HG03196 (cell line): ENCODE data around the gene TRIM47.

ENCODE experiments used
- ATAC-seq: cut with Tn5 transposase; IDR thresholded peaks from one replicate; pipeline ENCODE4 v1.9.1; 2021; ENCODE audit not compliant: unreplicated experiment

Gene TRIM47

DNA sequence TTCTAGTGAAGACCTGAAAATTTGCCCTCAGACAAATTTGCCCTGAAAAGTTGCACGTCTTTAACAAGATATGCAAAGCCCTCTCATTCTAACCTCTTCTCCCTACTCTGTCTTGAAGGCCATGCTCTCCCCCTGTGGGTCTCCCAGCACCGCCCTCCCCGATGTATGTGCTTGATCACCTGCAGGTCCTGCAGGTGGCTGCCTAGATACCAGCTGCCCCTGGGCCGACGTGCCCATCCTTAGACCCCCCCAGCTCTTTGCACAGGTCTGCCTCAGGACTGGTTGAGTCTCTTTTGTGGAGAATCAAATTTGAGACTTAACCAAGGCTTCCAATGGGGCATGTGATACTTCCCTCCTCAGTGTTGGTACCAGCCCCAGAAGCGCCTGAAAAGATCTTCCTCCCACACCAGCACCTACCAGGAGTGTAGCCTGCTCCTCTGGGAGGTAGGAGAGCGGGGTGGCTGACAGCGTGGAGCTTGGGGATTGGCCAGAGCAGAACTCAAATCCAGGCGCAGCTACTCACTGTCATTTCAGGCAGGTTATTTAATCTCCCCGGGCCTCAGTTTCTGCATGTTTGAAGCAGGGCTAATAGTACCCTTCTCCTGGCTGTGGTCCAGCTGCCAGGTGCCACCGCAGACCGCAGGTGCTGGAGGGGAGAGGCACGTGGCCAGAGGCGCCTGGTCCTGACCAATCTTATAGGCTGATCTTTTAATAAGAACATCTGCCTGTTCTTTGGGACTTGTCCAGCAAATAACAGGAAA, 30.9 kb upstream of the TRIM47 start:
- no peak for ATAC-seq

DNA sequence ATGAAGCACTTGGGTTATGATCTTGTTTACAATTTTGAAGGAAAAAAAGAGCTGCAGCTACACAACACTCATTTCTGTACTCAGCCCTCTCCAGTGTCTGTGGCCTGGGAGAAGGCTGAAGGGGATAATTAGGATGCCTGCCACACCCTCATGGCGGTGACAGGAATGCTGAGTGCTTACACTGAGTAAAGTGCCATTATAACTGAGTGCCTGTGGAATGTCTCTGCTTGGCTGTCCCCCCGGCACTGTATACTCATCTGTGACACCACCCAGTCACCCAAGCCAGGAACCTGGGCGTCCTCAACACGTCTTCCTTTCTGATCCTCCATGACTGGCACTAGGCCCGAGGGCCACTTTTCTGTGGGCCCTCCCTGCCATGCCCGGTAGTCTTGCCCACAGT, 29.8 kb upstream of the TRIM47 start:
- no peak for ATAC-seq

DNA sequence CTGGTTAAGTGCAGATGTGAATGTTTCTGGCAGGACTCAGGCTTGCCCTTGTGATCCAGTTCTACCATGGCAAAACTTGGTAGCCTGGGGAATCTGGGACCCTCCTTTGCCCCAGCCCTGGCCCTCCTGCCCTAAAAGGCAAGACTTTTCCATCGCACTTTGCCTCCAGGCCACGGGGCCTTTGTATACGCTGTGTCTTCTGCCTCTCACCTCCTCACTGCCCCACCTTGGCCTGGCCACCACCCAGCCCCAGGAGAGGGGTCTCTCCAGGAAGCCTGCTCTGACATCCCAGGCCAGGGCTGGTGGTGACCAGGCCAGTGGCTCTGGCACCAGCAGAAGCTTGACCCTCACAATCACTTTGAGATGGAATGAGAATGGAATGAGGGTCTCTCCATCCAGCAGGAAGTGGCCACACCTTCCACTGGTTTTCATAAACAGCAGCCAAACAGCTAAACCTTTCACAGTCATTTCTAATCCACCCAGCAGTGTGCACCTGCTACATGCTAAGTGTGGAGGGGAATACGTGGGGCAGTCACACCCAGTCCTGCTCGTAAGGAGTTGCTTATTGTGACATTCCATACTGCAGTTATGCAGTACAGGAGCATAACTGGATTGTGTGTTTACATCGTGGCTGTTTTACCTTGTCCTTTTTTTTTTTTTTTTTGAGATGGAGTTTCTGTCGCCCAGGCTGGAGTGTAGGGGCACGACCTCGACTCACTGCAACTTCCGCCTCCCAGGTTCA, 27.9 kb upstream of the TRIM47 start:
- ATAC-seq, result no peak

DNA sequence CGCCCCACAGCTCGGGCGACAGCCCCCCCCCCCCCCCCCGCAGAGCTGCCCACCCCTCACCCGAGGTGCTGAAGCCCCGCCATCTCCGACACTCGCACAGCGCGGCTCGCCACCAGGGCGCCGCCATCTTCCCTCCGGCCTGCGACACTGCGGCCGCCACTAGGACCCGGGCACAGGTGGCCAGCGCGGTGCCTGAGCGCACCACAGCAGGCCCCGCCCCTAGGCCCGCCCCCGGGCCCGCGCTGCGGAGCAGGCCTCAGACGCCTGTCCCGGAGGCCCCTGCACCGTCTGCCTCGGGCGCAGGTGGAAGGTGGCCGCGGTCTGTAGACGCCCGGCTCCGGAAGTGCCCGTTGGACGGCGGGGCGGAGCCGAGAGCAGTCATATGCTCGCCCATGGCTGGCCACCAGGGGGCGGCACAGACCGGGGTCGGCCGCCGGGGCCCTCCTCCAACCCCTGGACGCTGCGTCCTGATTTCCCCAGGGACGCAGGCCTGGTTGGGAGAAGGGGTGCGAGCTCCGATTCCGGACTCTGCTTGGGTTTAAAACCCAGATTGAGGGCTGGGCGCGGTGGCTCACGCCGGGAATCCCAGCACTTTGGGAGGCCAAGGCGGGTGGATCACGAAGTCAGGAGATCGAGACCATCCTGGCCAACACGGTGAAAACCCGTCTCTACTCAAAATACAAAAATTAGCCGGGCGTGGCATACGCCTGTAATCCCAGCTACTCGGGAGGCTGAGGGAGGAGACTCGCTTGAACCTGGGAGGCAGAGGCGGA, 26.6 kb upstream of the TRIM47 start, which contains the start of gene MRPL38:
Gene MRPL38, minus strand, starts transcription at position 136 of the 773 bp plus-strand sequence. Its CDS starts 9 bp downstream, at position 127.
- ATAC-seq, result peak; percentile 92

DNA sequence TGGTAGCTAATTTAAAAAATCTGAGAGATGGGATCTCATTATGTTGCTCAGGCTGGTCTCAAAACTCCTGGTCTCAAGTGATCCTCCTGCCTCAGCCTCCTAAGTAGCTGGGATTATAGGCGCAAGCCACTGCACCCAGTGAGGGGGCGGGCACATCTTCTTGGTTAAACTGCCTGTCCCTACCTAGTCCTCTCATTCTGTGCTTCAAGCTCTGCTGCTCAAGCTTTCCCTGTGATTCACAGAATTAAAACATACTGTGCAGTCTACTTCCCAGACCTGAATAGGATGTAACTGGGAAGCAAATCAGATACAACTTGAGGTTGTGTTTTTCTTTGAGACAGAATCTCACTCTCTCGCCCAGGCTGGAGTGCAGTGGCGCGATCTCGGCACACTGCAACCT, 24.0 kb upstream of the TRIM47 start:
- no peak for ATAC-seq

DNA sequence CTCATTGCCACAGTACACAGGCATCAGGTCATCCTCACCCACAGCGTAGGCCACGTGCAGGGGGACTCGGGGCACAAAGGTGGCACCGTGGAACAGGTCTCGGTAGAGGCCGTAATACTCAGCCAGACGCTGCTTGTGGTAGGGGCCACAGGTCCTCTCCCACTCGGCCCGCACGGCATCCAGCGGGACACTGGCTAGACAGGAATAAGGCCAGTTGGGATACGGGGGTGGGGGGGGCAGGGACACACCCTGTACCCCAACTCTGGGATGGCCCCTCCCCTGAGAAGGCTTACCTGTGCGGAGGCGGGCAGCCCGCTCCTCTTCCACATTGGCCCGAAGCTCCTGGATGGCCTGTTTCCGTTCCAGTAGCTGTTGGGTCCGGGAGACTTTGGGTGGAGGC, 23.3 kb upstream of the TRIM47 start:
- ATAC-seq, result no peak

DNA sequence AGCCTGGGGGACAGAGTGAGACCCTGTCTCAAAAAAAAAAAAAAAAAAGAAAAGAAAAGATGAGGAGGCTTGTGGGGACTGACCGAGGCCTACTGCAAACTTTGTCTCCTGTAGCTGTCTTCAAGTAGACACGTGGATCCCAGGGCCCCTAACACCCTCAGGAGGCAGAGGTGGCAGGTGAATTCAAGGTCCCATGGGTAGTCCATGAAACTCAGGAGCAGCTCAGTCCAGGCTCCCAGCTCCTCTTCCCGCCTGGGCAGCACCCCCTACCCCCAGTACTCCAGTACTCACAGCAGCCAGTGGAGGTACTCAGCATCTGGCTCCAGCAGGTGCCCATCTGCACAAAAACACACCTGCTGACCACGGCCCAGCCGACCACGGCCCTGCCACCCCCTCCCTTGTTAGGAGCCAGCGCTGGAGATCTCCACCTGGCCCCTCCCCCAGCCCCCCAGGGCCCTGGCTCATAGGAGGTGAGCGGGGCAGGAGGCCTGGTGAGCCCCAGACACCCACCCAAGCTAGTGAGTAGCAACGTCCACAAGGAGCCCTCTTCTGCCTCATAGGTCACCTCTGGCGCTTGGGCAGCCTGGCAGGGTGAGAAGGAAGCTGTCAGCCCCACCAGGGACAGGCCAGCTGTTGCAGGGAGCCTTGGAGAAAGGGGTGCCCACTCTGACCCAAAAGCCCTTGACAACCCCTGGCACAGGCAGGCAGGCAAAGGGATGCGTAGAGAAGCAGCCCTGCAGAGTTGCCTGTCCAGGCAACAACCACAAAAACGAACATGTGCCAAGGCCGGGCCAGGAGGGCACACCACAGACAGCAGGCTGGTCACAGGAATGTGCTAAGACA, 22.5 kb upstream of the TRIM47 start:
- ATAC-seq, result no peak

DNA sequence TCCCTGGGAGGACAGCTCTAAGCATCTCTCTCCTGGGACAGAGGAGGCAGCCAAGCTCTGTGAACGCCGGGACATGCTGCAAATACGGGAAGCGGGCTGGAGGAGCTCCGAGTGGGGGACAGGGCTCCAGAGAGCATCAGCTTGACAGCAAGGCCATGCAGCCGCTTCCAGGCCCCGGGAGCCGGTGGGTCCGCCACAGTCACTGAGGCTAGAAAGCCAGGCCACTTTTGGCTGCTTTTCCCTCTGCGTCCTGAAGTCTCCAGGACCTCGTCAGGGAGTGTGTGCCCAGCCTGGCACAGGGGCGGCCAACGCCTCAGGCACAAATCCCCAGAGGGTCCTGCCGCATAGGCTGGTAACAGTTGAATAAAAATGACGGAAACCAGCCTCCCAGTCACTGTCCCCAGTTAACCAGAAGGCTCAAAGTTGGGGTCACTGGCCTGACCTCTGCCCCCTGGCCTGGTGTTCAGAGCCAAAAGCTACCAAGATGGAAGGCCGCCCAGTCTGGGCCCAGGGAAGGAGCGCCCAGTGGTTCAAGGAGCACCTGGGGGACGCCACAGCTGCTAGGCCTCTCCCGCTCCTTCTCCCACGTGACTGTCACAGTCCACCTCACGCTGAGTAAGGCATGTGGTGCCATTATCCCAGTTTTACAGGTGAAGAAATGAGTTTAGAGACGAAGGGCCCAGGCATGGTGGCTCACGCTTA, 21.5 kb upstream of the TRIM47 start:
- ATAC-seq, result no peak

DNA sequence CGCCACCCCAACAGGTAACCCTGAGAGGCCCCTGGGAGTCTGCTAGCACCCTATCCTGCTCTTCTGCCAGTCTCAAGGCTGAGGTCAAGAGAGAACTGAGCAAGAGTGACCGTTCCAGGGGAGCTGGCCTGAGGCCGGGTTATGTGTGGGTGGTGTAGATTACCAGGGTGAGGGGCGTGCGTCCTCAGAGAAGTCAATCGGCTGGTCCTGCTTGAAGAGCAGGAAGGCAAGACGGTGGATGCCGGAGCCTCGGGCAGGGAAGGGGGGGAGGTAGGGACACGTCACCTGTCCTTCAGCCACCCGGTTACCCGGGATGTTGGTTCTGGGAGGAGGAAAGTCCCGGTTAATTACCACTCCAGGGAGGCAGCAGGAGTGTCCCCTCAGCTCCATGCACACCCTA, 21.0 kb upstream of the TRIM47 start:
- no peak for ATAC-seq

DNA sequence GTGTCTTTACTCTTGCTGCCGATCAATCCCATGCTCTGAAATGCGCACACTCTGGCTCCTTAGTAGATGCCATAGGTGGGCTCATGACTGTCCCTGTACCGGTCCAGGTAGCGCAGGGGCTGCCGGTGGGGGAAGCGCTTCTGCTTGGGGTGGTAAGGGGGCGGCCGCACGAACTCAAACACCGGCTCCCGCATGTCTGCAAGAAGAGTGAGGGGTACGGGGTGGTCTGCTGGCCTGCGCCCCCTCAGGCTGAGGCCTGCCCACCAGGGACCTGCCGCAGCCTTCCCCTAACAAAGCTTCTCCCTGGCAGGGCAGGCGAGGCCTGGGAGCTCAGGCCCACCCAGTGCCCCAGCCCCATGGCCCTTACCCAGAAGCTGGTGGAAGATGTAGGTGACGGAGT, 20.4 kb upstream of the TRIM47 start:
- ATAC-seq, result no peak

DNA sequence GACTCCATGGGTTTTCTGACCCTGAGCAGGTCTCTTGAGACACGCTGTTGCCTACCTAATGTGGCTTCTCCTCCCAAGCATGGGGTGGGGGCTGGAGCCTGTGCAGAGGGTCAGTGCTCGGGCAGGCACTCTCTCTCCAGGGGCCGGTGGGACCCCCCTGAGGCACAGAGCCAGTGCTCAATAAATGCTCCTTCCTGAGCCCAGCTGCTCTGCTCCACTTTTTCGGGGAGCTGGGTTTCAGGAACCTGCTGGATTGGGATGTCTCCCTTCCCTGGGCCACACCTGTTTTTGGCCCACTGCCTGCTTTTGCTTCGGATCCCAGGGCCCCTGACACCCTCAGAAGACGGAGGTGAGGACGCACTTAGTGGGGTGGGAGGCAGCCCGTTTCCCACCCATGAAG, 19.7 kb upstream of the TRIM47 start:
- no peak for ATAC-seq

DNA sequence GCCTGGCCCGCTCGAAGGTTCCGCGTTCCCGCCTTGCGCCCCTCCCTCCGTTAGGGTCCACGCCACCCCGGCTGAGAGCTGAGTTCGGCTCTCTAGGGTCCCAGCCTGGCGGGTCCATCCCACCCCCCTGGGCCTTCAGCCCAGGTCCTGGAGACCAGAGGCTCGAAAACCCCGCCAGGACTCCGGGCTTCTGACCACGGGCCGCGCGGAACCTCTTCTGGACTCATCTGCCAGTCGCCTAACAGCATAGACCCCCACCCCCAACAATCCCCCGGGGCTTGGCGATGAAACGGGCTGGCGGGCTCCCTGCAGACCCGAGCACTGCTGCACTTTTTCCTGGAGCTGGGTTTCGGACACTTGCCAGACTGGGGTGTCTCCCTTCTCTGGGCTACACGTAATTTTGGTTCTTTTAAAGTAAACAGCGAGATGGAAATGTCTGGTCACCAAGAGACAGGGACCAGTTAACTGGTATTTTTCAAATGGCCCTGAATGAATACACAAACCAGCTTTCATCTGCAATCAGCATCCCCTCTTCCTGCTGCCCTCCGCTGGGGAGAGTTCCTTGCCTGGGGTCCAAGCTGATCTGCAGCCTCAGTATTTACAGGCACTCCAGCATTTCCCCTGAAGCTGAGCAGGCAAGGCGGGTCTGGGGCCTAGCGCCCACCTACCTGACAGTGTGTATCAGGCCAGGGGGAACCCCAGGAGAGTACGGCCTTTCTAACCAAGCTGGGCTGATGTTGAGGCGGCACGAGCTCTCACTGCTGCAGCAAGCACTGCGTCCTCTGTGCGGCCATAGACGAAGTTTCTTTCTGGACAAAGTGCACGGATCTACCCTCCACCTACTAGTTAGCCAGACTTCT, 19.0 kb upstream of the TRIM47 start:
- ATAC-seq, result no peak

DNA sequence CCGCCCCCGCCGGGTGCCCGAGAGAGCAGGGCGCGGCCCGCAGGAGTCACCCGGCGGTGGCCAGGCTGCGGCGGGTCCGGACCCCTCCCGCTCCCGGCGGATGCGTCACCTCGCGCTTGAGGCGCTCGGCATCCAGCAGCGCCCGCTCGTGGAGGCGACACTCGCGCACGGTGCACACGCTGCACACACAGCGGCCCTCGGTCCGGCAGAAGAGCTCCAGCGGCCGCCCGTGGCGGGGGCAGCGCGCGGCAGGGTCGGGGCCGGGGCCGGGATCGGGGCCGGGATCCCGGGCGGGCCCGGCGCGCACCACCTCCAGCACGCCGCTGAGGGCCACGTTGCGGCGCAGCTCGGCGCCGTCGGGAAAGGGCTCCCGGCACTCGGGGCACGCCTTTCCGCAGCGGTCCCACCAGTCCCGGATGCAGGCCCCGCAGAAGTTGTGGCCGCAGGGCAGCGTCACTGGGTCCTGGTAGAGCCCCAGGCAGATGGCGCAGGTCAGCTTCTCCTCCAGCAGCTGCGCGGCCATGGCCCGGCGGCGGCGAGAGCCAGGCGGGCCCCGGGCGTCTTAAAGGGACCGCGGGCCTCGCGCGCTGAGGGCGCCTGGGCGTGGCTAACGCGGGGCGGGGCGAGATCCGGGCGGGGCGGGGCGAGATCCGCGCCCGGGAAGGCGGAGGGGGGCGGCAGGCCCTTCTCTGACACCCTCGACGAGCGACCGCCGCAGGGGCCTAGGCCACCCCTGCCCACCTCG, 18.2 kb upstream of the TRIM47 start, which contains the start of gene TRIM65:
Gene TRIM65, minus strand, starts transcription at position 537 of the 745 bp plus-strand sequence. Its CDS starts 14 bp downstream, at position 523.
- ATAC-seq, result peak; percentile 42

DNA sequence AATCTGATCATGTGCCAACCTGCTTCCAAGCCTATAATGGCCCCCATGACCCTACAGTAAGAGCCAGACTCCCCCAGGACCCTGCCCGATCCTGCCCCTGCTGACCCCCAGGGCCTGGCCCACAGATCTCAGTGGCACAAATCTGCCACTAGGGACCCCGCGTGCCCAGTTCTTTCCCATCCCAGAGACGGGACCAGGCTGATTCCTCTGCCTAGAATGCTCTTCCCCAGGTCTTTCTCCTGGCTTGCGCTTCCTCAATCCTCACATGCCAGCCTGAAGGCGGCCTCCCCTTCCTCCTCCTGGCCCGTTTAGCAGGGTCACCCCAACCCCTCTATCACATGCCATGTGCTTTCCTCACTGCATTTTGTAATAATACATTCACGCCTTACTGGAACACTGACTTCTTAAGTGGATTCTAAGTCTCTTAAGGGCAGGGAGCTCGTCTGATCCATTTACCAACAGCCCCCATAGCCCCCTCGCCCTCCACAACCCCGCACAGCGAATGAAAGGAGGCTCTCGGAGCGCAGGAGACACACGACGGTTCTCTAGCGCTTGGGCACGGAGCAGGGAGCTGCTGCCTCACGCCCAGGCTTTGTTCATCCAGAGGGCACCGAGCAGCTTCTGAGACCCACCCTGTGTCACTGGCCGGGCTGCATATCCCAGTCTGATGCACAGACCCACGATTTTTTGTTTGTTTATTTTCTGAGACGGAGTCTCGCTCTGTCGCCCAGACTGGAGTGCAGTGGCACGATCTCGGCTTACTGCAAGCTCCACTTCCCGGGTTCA, 17.2 kb upstream of the TRIM47 start:
- ATAC-seq, result no peak

DNA sequence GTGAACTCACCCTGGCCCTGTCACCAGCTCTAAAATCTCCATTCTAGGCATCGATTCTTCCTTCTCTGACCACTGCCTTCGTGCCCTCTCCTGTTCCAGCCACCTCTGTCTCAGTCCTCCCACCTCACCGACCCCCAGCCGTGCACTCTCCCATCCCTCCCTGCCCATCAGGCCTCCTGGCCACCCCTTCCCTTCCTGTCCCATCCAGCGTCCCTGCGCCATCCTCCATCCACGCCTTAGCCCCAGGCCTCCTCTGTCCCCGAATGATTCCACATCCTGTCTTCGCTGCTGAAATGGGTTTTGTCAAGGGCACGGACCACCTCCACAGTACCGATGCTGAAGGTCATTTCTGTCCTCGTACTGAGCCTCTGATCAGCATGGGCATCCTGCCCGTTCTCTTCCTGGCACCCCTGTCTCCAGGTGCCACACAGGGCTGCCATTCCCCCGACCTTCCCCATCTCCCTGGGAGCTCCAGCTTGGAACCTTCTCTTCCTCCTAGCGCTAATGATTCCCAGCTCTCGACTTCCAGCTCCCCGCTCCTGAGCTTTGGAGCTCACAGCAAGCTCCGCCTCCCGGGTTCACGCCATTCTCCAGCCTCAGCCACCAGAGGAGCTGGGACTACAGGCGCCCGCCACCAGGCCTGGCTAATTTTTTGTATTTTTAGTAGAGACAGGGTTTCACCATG, 15.8 kb upstream of the TRIM47 start:
- no peak for ATAC-seq

DNA sequence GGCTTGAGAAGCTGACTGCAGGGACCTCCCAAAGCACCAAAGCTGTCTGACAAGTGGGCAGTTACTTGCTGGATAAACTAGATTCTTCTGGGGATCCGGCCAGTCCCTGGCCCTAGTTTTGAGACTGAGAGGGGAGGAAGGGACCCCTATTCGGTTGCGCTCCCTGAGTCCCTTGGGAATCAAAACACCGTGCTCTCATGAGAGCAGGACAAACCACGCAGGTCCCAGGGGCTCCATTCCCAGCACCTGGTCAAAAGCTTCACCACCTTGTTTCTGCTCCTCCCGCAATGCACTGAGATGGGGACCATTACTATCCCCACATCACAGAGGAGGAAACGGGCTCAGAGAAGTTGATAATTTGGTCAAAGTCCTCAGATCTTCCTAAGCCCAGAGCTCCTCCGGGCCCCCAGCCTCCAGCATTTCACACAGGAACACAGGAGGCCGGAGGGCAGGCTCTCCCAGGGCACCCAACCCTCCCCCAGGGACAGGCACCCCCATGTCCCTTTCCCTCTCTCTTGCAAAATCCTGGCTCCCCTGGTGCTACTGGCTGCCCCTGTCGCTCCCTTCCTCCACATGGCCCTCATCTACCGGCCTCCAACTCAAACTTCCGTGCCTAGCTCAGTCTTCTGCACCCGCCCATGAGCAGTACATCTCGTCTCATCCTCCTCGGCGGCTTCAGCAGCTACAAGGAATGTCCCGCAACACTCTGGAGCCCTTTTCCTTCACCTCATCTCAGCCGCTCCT, 15.1 kb upstream of the TRIM47 start:
- ATAC-seq, result no peak
